Activated T-cell treated with anti-CD3 and anti-CD28 coated beads, Interleukin-2, amount 50 U/mL, for 72 hours (primary cell): Measurements from ENCODE around the gene CTR9. TPM values are rescaled to one million over a fixed set of nuclear protein-coding genes. Genes with fewer than 3 reads are reported as not detected.
"Not testable (repeated sequence)": the region's sequence is repeated elsewhere in the genome, so short reads cannot be mapped to it uniquely, and the experiment has no call there.

ENCODE experiments used
- ATAC-seq, 2 donors: fragments of 150-1000 bp; cut with Tn5 transposase; replicated peaks in 1 of 2; 2 replicates each; pipeline ENCODE4 v1.10.0; 2021; ENCODE audit warnings: moderate library complexity in 2 of 2, mild to moderate bottlenecking in 1 of 2
- DNase-seq, 2 donors: peaks; one replicate each; pipeline ENCODE4 v3.0.0; 2021 to 2022; ENCODE audit warnings: mixed read lengths in 1 of 2
- H3K27ac Mint-ChIP-seq: one replicate; pipeline ENCODE4 v1.8.0; 2022; ENCODE audit warnings: mild to moderate bottlenecking, moderate library complexity, mixed read lengths
- H3K27me3 Mint-ChIP-seq: one replicate; pipeline ENCODE4 v1.8.0; 2022; ENCODE audit warnings: low read depth, mixed read lengths
- H3K36me3 Mint-ChIP-seq, 2 donors: one replicate each; pipeline ENCODE4 v1.8.0; 2022; ENCODE audit warnings: mixed read lengths in 2 of 2, mild to moderate bottlenecking in 1 of 2; ENCODE audit not compliant: insufficient read depth in 2 of 2
- H3K4me1 Mint-ChIP-seq: one replicate; pipeline ENCODE4 v1.8.0; 2022; ENCODE audit warnings: low read depth, mixed read lengths
- H3K4me3 Mint-ChIP-seq, 2 donors: one replicate each; pipeline ENCODE4 v1.8.0; 2022; ENCODE audit warnings: mild to moderate bottlenecking in 2 of 2, mixed read lengths in 2 of 2, moderate library complexity in 2 of 2
- H3K9me3 Mint-ChIP-seq, 2 donors: one replicate each; pipeline ENCODE4 v1.8.0; 2022; ENCODE audit warnings: mixed read lengths in 2 of 2
- total RNA-seq, 2 donors: library from RNA; stranded (reverse); gene quantifications; one replicate each; pipeline ENCODE4 v1.2.3, GENCODE V29; 2022

Gene CTR9
- total RNA-seq, 2 donors from 2014 or later, result 33.1 to 41.0 TPM

DNA sequence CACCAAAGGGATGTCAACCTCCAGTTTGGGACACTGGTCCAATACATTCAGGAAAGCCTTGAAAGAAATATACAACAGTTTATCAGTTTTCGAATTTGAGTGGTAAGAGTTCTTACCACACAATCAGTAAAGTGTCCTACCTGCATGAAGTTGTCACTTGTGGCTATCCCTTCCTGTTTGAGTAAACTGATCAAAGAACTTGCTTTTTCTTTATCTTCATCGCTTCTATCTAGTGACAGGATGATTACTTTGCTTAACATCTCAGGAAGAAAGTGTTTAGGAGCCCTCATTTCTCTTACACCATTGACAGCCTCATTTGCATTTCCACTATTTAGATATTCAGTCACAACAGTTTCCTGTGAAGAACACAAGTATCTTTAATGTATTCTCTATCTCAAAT, 49.2 kb downstream of the CTR9 start:
- H3K4me1 Mint-ChIP-seq, result peaks cover 65% of the 10 kb centered on the region
- ATAC-seq (no peak), DNase-seq (no peak)
- H3K27me3 Mint-ChIP-seq, result no peaks in the 10 kb centered on the region
- H3K27ac Mint-ChIP-seq, result peak overlapping the region; percentile 74
- H3K9me3 Mint-ChIP-seq, result no peaks in the 10 kb centered on the region
- peaks cover 39 to 69% of the 10 kb centered on the region in 2 donors for H3K36me3 Mint-ChIP-seq
- H3K4me3 Mint-ChIP-seq, result peak overlapping the region in 1 of 2 donors; percentile 58

DNA sequence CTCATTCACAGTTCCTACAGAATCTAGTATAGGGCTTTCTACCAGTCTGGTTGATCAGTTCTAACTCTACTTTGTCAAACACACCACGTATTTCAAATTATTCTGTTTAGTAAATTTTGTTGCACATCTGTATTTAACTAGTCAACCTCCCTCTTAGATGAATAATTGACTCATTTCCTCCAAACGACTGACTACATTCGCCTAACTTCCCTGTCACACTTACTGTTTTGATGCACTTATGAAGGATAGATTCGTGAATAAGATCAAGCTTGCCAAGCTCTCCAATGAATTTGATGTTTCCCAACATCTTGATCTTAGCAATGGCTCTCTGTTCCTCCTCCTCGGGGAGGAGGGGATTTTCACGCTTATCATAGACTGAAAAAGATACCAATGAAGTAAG, 52.6 kb downstream of the CTR9 start:
- Mint-ChIP-seq H3K27ac (peak overlapping the region; percentile 74), H3K4me1 (peaks cover 79% of the 10 kb centered on the region), H3K9me3 (no peaks in the 10 kb centered on the region), H3K4me3 (peak overlapping the region; percentile 12 to 97), H3K27me3 (no peaks in the 10 kb centered on the region), H3K36me3 (peaks cover 39 to 77% of the 10 kb centered on the region in 2 donors)
- ATAC-seq (no peak), DNase-seq (no peak)

DNA sequence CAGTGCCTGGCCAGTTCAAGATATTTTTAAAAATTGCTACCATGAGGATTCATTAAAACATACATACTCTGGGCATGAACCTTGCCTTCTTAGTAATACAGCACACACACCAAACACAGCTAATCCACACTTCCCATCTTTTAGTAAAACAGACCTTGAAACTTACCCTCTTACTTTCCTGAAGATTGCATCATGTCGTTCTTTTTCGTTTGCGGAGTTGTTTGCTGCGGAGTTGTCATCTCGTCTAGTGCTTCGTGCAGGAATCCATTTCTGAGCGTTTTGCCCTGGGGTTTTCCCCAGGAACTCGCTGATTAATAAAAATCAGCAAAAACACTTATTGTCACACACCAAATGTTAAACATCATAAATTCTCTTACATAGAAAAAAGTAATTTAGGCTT, 54.7 kb downstream of the CTR9 start:
- peaks cover 35 to 57% of the 10 kb centered on the region in 2 donors for H3K36me3 Mint-ChIP-seq
- peak overlapping the region; percentile 96 to 97 for H3K4me3 Mint-ChIP-seq
- no peaks in the 10 kb centered on the region for H3K27me3 Mint-ChIP-seq
- H3K9me3 Mint-ChIP-seq, result no peaks in the 10 kb centered on the region
- peak overlapping the region; percentile 98 for H3K27ac Mint-ChIP-seq
- ATAC-seq (no peak), DNase-seq (no peak)
- H3K4me1 Mint-ChIP-seq, result peaks cover 70% of the 10 kb centered on the region

DNA sequence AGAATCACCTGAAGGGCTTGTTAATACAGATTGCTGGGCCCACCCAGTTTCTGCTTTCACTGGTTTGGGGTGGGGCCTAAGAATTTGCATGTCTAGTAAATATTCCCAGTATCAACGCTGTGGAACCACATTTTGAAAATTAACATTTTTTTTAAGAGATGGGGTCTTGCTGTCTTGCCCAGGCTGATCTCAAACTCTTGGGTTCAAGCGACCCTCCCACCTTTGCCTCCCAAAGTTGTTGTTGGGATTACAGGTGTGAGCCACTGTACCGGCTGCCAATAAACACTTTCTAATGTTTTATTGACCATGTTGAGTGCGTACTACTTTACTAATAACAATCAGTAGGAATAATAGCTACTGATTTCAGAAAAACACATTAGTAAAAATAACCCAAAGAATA, 55.2 kb downstream of the CTR9 start:
- H3K27ac Mint-ChIP-seq, result peak overlapping the region; percentile 98
- peaks cover 67% of the 10 kb centered on the region for H3K4me1 Mint-ChIP-seq
- ATAC-seq, result no peak
- no peaks in the 10 kb centered on the region for H3K27me3 Mint-ChIP-seq
- no peak for DNase-seq
- H3K4me3 Mint-ChIP-seq, result peak overlapping the region; percentile 96 to 97
- H3K9me3 Mint-ChIP-seq, result no peaks in the 10 kb centered on the region
- peaks cover 31 to 52% of the 10 kb centered on the region in 2 donors for H3K36me3 Mint-ChIP-seq

DNA sequence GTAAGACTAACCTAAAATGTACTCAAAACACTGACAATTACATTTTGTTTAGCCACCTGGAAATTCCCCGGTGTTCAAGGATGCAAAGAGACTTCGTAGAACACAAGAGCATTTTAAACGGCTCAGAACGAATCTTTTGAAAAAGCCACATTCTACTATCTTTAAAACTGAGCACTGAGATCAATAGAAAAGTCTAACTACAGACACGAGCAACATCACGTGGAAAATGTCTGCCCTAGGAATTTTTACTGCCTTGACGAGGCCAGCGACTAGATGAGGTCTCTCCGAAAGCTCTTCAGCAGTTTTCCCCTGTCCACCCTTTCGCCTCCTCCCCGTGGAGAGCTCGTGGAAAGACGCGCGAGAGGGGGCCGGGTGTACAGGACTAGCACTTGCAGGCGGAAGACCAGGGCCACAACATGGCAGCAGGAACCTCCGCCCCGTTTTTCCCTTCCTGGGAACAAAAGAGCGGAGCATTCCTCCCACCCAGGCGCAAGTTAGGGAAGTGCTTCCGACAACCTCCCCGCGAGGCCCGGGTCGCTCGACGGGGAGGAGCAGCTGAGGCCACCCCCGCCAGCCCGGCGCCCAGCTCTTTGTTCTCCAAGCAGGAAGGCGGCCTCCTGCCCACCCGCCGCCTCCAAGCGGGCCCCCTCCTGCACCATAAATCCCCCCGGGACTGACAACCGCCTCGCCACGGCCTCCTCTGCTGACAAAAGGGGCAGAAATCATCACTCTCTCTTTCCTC, 56.6 kb downstream of the CTR9 start:
- DNase-seq, result peak; percentile 42 to 51
- H3K36me3 Mint-ChIP-seq, result peaks cover 27 to 43% of the 10 kb centered on the region in 2 donors
- peaks cover 53% of the 10 kb centered on the region for H3K4me1 Mint-ChIP-seq
- ATAC-seq, result no peak
- peak overlapping the region; percentile 99 for H3K27ac Mint-ChIP-seq
- peak overlapping the region; percentile 96 to 97 for H3K4me3 Mint-ChIP-seq
- H3K27me3 Mint-ChIP-seq, result no peaks in the 10 kb centered on the region
- no peaks in the 10 kb centered on the region for H3K9me3 Mint-ChIP-seq

DNA sequence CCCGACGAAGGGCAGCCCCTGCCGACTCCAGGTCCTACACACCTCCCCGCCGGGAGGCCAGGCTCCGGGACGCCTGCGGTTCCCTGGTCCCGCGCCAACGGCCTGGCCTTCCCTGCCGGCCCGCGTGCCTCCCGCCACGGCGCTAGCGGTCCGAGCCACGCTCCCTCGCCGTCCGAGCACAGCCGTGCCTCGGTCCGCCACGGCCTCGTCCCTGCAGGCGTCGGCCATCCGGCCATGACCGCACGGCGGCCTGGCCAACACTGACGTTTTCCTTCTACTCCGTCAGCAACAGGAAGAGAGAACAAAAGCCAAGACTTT, 57.1 kb downstream of the CTR9 start:
- peaks cover 50% of the 10 kb centered on the region for H3K4me1 Mint-ChIP-seq
- ATAC-seq, result no peak

DNA sequence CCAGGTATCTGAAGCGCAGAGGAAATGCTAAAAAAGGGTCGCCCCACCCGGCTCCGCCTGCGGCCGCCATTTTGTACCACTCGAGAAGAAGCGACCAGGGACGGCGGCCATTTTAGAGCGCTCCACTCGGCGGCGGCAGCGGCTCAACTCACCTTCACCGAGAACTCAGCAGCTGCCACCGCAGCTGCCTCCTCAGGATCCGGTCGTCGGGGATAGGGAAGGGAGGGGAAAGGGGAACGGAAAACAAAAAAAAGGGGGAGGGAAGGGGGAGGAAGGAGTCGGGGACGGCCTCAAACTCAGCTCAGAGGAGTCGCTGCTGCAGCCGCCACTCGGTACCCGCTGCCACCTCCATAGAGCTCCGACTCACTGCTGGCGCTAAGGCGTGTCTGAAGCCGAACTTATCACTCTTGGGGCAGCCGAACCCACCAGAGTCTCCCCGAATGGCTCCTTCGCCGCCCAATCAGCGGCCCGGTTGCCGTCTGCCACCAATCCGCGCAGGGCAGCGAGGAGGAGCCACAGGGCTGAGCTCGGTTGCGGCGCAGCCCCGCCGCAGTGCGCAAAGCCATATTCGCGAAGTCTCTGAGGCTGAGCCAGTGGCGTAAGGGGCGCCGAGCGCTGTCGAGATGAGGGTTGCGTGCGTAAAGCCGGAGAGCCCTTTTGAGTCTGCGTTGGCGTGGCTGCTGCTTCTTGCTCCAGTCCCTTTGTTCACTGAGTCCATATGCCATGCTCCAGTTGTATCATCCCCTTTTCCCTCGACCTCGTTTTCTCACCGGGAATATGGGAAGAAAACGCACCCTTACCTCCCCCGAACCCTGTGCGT, 57.7 kb downstream of the CTR9 start, which contains the start of gene EIF4G2:
EIF4G2 (minus strand) TSS at position 374 of the 820 bp plus-strand sequence.
- Mint-ChIP-seq H3K27me3 (no peaks in the 10 kb centered on the region), H3K4me3 (peak within 1 kb of the TSS; percentile 96 to 97), H3K4me1 (peaks cover 46% of the 10 kb centered on the region), H3K9me3 (no peaks in the 10 kb centered on the region), H3K27ac (peak within 1 kb of the TSS; percentile 99), H3K36me3 (peaks cover 22 to 36% of the 10 kb centered on the region in 2 donors)
- DNase-seq (peak; percentile 97 to 98), ATAC-seq (peak; percentile 92 to 93)

More for the DNA sequence above, 57.1 kb downstream of the CTR9 start:
- Mint-ChIP-seq H3K27ac (peak overlapping the region; percentile 99), H3K36me3 (peaks cover 27 to 42% of the 10 kb centered on the region in 2 donors), H3K27me3 (no peaks in the 10 kb centered on the region), H3K9me3 (no peaks in the 10 kb centered on the region), H3K4me3 (peak overlapping the region; percentile 96 to 97)
- DNase-seq, result no peak

DNA sequence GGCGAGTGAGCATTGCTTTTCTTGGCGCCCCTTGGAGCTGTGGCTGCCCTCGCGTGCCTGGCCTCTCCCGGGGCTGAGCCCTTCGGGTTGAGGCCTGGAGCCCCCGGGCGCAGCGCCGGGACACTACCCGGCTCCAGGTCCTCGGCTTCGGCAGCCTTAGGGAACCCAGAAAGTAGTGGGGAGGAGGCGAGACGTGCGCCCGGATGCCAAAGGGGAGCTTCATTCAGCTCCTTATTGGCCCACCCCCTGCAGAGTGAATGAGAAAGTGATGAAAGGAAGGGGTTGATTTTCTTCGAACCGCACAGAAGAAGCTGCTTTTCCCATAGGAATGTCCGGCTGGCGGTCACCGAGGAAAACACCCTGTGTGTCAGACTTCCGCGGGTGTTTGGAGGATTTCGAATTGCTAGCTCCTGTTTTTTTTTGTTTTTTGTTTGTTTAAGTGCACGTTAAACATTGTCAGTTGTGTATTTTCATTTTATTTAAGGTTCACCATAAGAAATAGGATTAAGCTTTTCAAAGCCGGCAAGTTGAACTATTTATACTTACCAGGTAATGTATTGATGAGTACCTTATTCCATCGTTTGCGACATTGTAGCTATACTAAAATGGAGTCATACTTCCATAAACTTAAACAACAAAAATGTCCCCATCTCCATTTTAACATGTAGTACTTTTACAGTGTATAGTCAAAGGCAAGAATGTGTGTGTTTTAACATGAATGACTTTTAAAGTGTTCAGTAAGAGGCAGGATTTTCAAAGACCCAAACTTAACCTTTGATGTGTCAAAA, 58.5 kb downstream of the CTR9 start:
- H3K27ac Mint-ChIP-seq, result peak overlapping the region; percentile 99
- peaks cover 18 to 29% of the 10 kb centered on the region in 2 donors for H3K36me3 Mint-ChIP-seq
- H3K4me1 Mint-ChIP-seq, result peaks cover 46% of the 10 kb centered on the region
- peak overlapping the region; percentile 96 to 97 for H3K4me3 Mint-ChIP-seq
- ATAC-seq (peak; percentile 8 to 14), DNase-seq (peak; percentile 44 to 51)
- H3K9me3 Mint-ChIP-seq, result no peaks in the 10 kb centered on the region
- H3K27me3 Mint-ChIP-seq, result no peaks in the 10 kb centered on the region

DNA sequence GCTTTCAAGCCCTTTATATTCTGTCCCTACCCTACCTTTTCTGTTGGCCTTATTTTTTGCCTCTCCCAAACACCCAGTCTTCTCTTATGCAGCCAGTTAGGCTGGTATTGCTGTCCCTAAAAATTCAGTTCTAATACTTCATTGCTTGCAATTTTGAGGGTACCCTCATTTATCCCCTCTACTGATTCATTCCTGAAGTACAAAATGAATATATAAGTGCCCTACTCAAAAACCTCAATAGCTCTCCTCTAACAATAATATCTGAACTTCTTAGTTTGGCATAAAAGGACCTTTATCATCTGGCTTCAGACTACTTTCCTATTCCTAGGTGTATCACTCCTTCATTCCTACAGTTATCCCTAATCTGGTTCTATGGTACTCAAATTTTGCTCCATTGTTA, 62.9 kb downstream of the CTR9 start:
- ATAC-seq (no peak), DNase-seq (no peak)
- Mint-ChIP-seq H3K4me1 (peaks cover 20% of the 10 kb centered on the region), H3K4me3 (no peak overlapping the region), H3K36me3 (peaks cover 0 to 2% of the 10 kb centered on the region in 2 donors), H3K27ac (no peak overlapping the region), H3K9me3 (no peaks in the 10 kb centered on the region), H3K27me3 (no peaks in the 10 kb centered on the region)

DNA sequence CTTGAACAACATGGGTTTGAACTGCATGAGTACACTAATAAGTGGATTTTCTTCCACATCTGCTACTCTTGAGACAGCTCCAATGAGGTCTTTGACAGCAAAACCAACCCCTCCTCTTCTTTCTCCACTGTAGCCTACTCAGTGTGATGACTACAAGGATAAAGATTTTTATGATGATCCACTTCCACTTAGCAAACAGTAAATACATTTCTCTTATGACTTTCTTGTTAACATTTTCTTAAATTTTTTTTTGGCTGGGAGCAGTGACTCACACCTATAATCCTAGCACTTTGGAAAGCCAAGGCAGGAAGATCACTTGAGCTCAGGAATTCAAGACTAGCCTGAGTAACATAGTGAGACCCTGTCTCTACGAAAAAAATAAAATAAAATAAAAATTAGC, 67.5 kb downstream of the CTR9 start:
- H3K9me3 Mint-ChIP-seq, result no peaks in the 10 kb centered on the region
- ATAC-seq (no peak), DNase-seq (no peak)
- no peaks in the 10 kb centered on the region for H3K27me3 Mint-ChIP-seq
- H3K4me1 Mint-ChIP-seq, result peaks cover 9% of the 10 kb centered on the region
- H3K36me3 Mint-ChIP-seq, result no peaks in the 10 kb centered on the region
- H3K27ac Mint-ChIP-seq, result no peak overlapping the region
- no peak overlapping the region for H3K4me3 Mint-ChIP-seq

DNA sequence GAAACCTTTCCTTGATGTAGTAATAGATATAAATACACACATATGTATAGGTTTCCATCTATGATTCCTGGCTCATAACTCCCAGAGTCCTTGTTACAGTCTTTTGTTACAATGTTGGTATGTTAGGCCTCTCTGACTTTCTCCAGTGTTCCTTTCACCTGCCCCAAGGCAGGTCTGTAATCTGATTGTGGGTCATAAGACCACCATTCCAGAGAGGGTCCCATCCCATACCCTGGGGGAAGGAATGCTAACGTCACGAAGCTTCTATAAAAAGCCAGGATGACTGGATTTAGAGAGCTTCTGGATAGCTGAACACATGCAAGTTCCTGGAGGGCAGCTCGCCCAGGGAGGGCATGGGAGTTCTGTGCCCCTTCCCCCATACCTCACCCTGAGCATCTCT, 71.4 kb downstream of the CTR9 start:
- not testable (repeated sequence) for H3K4me1 Mint-ChIP-seq, H3K27ac Mint-ChIP-seq

DNA sequence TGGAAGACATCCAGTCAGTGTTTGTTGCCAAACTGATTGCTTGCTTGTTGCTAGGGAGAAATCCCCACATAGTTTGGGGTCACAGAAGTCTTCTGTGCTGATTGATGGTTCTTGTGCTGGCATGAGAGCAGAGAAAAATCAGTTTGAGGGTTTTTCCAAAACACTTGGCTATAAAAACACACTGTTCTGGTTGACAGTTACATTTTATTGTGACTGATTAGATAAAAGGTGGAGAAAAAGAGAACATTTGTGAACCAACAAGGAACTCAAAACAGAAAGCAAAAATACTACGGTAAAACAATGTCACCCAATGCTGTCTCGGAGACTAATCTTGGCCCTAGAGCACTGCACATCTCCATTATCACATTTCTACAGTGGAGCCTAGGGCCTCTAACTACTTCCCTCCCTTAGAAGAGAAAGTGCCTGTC, 72.1 kb downstream of the CTR9 start:
- Mint-ChIP-seq H3K9me3 (no peaks in the 10 kb centered on the region), H3K27me3 (no peaks in the 10 kb centered on the region), H3K4me3 (peak overlapping the region in 1 of 2 donors; percentile 24), H3K36me3 (no peaks in the 10 kb centered on the region), H3K4me1 (peaks cover 6% of the 10 kb centered on the region), H3K27ac (peak overlapping the region; percentile 36)
- ATAC-seq, result no peak
- no peak for DNase-seq

More for the DNA sequence above, 71.4 kb downstream of the CTR9 start:
- H3K4me3 Mint-ChIP-seq, DNase-seq, H3K27me3 Mint-ChIP-seq, H3K9me3 Mint-ChIP-seq, ATAC-seq, H3K36me3 Mint-ChIP-seq: not testable (repeated sequence)

DNA sequence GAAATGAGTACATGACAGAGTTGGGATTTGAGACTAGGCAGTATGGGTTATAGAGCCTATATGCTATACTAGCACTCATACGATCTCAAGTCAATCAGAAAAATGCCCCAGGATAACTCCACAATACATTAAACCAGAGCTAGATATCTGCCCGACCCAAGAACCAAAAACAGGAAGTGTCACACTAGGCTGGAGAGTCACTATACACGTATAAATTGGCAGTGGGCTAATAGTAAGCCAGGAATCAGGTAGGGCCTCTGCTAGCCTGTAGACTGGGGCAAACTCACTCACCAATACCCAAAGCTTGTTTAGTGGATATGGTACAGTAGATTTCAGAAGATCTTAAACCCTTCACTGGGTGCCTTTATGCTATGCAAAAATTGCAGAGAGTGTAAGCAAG, 73.8 kb downstream of the CTR9 start:
- H3K4me1 Mint-ChIP-seq, result peaks cover 6% of the 10 kb centered on the region
- no peaks in the 10 kb centered on the region for H3K27me3 Mint-ChIP-seq
- DNase-seq (no peak), ATAC-seq (no peak)
- H3K4me3 Mint-ChIP-seq, result no peak overlapping the region
- peak overlapping the region; percentile 54 for H3K27ac Mint-ChIP-seq
- H3K9me3 Mint-ChIP-seq, result no peaks in the 10 kb centered on the region
- H3K36me3 Mint-ChIP-seq, result no peaks in the 10 kb centered on the region
